Keratinocyte (primary cell): ENCODE measurements around the gene NEAT1. TPM values are rescaled to one million over a fixed set of nuclear protein-coding genes. Genes with fewer than 3 reads are reported as not detected.

Experiments
- DNase-seq: peaks from one replicate; pipeline ENCODE4 v3.0.0-alpha.2; 2011; ENCODE audit warnings: low read depth, missing footprints, low spot score
- FAIRE-seq: peaks from 2 replicates; lab custom pipeline; 2011; peaks lifted over from hg19 to GRCh38; lab: Jason Lieb, UNC
- H2AFZ ChIP-seq: 2 replicates; pipeline ENCODE4 v1.6.0; 2012; ENCODE audit warnings: low read length, control low read depth, inconsistent platforms; ENCODE audit not compliant: control insufficient read depth
- H3K27ac ChIP-seq: 2 replicates; pipeline ENCODE4 v1.5.1; 2011; ENCODE audit warnings: low read length; ENCODE audit not compliant: control insufficient read depth, insufficient read depth
- H3K27me3 ChIP-seq: 3 replicates; pipeline ENCODE4 v1.6.0; 2011; ENCODE audit warnings: low read length; ENCODE audit not compliant: control insufficient read depth, insufficient read depth; ENCODE audit errors: extremely low read depth
- H3K36me3 ChIP-seq, 2 experiments: 2 replicates in 1 of 2; 3 replicates in 1 of 2; pipeline ENCODE4 v1.5.1; 2011; ENCODE audit warnings: low read length in 2 of 2, mild to moderate bottlenecking in 1 of 2; ENCODE audit not compliant: control insufficient read depth in 2 of 2, insufficient read depth in 2 of 2; ENCODE audit errors: extremely low read depth in 1 of 2
- H3K4me1 ChIP-seq: 3 replicates; pipeline ENCODE4 v1.5.1; 2011; ENCODE audit warnings: low read length; ENCODE audit not compliant: control insufficient read depth, insufficient read depth; ENCODE audit errors: extremely low read depth
- H3K4me2 ChIP-seq: 3 replicates; pipeline ENCODE4 v1.6.0; 2011; ENCODE audit warnings: low read depth, low read length; ENCODE audit not compliant: control insufficient read depth, insufficient read depth; ENCODE audit errors: extremely low read depth
- H3K4me3 ChIP-seq, 3 experiments: fragments of 200-600 bp in 1 of 3; sonication (generic) in 1 of 3; 2 replicates in 2 of 3; 3 replicates in 1 of 3; pipeline ENCODE4 v1.5.1; 2011 to 2016; ENCODE audit warnings: low read length in 3 of 3, mild to moderate bottlenecking in 3 of 3, control low read depth in 2 of 3, inconsistent platforms in 1 of 3, low read depth in 1 of 3, mixed read lengths in 1 of 3, mixed run types in 1 of 3, moderate library complexity in 1 of 3; ENCODE audit not compliant: control insufficient read depth in 2 of 3, insufficient read depth in 2 of 3; ENCODE audit errors: extremely low read depth in 1 of 3
- H3K79me2 ChIP-seq: 2 replicates; pipeline ENCODE4 v1.6.0; 2012; ENCODE audit warnings: low read length; ENCODE audit not compliant: control insufficient read depth, insufficient read depth
- H3K9ac ChIP-seq: 3 replicates; pipeline ENCODE4 v1.6.0; 2011; ENCODE audit warnings: low read length; ENCODE audit not compliant: control insufficient read depth, insufficient read depth; ENCODE audit errors: extremely low read depth
- H3K9me1 ChIP-seq: 3 replicates; pipeline ENCODE4 v1.6.0; 2011; ENCODE audit warnings: low read length; ENCODE audit not compliant: control insufficient read depth, insufficient read depth; ENCODE audit errors: extremely low read depth
- H3K9me3 ChIP-seq: 2 replicates; pipeline ENCODE4 v1.5.1; 2012; ENCODE audit warnings: low read depth, low read length; ENCODE audit not compliant: control insufficient read depth
- H4K20me1 ChIP-seq: 3 replicates; pipeline ENCODE4 v1.6.0; 2011; ENCODE audit warnings: low read length; ENCODE audit not compliant: control insufficient read depth, insufficient read depth; ENCODE audit errors: extremely low read depth
- EZH2 ChIP-seq: IDR thresholded peaks from one replicate; pipeline ENCODE4 v1.6.1; 2012; ENCODE audit warnings: inconsistent platforms, mild to moderate bottlenecking, low read length, moderate library complexity
- dilution Hi-C: fragments of 300-500 bp; cut with MboI; formaldehyde crosslinking; loops from one replicate; pipeline ENCODE4 v1.7.0; 2020; ENCODE audit warnings: low sequenced_read_pairs; ENCODE audit not compliant: extremely low pct_ligation_motif_present
- polyA plus RNA-seq, 5 experiments: library from polyadenylated mRNA; depleted of rRNA in 3 of 5; stranded (reverse) in 3 of 5; stranded (forward) in 1 of 5; unstranded in 1 of 5; fragments of >200 nt; gene quantifications; 1 replicate in 1 of 5; 2 replicates in 3 of 5; 3 replicates in 1 of 5; pipeline versions ENCODE4 v1.2.1 to v1.2.3, GENCODE V29; 2011 to 2012; ENCODE audit warnings: missing spikeins in 2 of 5, low read depth in 1 of 5, low replicate concordance in 1 of 5
- TF ChIP-seq, protein P1 (sequence below), 3 experiments: IDR thresholded peaks in 1 of 3; conservative IDR thresholded peaks in 1 of 3; optimal IDR thresholded peaks in 1 of 3; 2 replicates in 2 of 3; 3 replicates in 1 of 3; pipeline versions ENCODE3 to v1.5.1; 2011; ENCODE audit warnings: low read length in 3 of 3, mild to moderate bottlenecking in 3 of 3, moderate library complexity in 2 of 3, control low read depth in 1 of 3, inconsistent platforms in 1 of 3; ENCODE audit not compliant: insufficient read depth in 2 of 3; ENCODE audit errors: extremely low read depth in 1 of 3

NEAT1 gene
- polyA plus RNA-seq, 1 donor (not counting 4 experiments of a cell fraction or from before 2014, with no cell fraction given): 270 TPM

DNA sequence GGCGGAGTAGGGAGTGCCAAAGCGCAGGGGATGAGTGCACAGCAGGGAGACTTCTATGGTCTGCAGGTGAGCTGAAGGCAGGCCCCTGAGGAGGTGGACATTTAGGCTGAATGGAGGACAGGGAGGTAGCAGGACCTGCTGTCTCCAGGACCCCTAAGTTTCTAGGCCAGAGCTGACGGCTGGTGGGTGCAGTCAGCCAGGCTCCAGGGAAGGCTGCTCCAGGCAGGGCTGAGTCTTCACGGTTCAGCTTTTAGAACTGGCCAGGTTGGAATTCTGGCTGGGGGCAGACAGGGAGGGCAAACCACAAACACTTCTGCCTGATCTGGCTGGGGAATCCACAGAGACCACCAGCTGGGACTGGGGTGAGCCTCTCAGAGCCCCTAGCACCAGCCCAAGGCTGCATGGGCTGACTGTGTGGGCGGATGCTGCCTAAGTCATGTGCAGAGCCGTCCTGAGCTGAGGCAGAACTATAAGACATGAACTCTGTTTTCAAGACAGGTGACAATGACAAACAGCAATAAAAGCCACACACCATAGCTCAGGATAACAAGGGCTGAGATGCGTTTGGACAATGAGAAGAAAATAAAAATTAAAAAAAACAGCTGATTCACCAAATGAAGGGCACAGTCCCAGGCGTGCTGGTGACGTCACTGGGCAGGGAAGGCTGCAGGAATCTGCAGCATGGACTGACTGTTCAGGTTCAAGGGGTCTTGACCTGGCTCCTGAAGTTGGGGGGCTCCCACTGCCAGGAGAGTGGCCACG lies 65.9 kb downstream of the NEAT1 start:
- TF ChIP-seq EZH2: no peak
- Histone ChIP-seq H4K20me1 (no peaks in the 10 kb centered on the region), H3K27ac (peak overlapping the region; percentile 94), H3K79me2 (peaks cover 3% of the 10 kb centered on the region), H3K36me3 (no peaks in the 10 kb centered on the region), H3K9me1 (peaks cover 6% of the 10 kb centered on the region), H3K4me1 (peaks cover 85% of the 10 kb centered on the region), H3K27me3 (no peaks in the 10 kb centered on the region), H3K4me2 (peak overlapping the region; percentile 63), H2AFZ (peak overlapping the region; percentile 4), H3K9ac (peak overlapping the region; percentile 86), H3K4me3 (peak overlapping the region in 2 of 3 experiments; percentile 15 to 37), H3K9me3 (no peaks in the 10 kb centered on the region)
- no peak for FAIRE-seq
- dilution Hi-C loops: no loop called here
- DNase-seq: no peak

DNA sequence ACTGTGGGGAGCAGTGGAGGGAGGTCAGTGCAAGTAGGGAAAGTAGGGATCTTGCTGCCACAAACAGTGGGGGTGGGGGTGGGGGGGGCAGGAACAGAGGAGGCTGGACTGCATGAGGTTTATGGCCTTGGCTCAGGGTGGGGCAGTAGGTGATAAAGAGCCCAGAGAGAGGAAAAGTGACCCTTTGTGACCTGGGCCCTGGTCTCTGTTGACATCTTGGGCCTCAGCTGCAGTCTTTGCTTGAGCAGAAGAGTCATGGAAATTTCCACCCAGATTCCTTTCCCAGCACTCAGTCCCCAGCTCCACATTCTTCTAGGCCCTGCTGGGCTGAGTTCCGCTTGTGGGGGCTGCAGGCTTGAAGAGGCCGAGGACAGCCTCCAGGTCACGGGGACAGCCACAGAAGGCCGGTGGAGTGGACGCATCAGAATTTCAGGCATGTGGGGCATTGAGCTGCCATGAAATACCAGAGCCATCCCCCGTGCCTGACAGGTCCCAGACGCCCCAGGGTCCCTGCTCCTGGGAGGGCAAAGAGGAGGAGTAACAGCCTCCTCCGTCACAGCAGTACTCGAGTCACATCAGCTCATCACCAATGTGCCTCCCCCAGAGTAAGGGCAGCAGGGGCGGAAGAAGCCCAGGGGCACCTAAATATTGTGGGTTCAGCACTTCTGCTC lies 66.6 kb downstream of the NEAT1 start:
- peak overlapping the region; percentile 63 for H3K4me2 ChIP-seq
- no peak overlapping the region for H3K4me3 ChIP-seq
- DNase-seq: no peak
- peaks cover 91% of the 10 kb centered on the region for H3K4me1 ChIP-seq
- peak overlapping the region; percentile 94 for H3K27ac ChIP-seq
- H3K27me3 ChIP-seq: no peaks in the 10 kb centered on the region
- peak overlapping the region; percentile 86 for H3K9ac ChIP-seq
- peaks cover 3% of the 10 kb centered on the region for H3K79me2 ChIP-seq
- H4K20me1 ChIP-seq: no peaks in the 10 kb centered on the region
- H3K9me1 ChIP-seq: peaks cover 6% of the 10 kb centered on the region
- no peak overlapping the region for H2AFZ ChIP-seq
- dilution Hi-C loops: no loop called here
- no peaks in the 10 kb centered on the region for H3K36me3 ChIP-seq
- TF ChIP-seq, protein P1, sequence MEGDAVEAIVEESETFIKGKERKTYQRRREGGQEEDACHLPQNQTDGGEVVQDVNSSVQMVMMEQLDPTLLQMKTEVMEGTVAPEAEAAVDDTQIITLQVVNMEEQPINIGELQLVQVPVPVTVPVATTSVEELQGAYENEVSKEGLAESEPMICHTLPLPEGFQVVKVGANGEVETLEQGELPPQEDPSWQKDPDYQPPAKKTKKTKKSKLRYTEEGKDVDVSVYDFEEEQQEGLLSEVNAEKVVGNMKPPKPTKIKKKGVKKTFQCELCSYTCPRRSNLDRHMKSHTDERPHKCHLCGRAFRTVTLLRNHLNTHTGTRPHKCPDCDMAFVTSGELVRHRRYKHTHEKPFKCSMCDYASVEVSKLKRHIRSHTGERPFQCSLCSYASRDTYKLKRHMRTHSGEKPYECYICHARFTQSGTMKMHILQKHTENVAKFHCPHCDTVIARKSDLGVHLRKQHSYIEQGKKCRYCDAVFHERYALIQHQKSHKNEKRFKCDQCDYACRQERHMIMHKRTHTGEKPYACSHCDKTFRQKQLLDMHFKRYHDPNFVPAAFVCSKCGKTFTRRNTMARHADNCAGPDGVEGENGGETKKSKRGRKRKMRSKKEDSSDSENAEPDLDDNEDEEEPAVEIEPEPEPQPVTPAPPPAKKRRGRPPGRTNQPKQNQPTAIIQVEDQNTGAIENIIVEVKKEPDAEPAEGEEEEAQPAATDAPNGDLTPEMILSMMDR (optimal IDR thresholded peaks at IDR 0.05 in 1 of 3, IDR thresholded peaks at IDR 0.05 in 1 of 3, conservative IDR thresholded peaks at IDR 0.05 in 1 of 3; ENCODE audit: extremely low read depth in 1 of 3, insufficient read depth in 2 of 3, low read length in 3 of 3): no peak
- no peak for TF ChIP-seq EZH2
- no peaks in the 10 kb centered on the region for H3K9me3 ChIP-seq
- no peak for FAIRE-seq
